HG03108 (cell line): ENCODE data around the gene KANSL2.
"Not testable (repeated sequence)": the region's sequence is repeated elsewhere in the genome, so short reads cannot be mapped to it uniquely, and the experiment has no call there.

ENCODE experiments used
- ATAC-seq: cut with Tn5 transposase; IDR thresholded peaks from one replicate; pipeline ENCODE4 v1.9.1; 2021; ENCODE audit warnings: moderate library complexity; ENCODE audit not compliant: unreplicated experiment

KANSL2 gene

DNA sequence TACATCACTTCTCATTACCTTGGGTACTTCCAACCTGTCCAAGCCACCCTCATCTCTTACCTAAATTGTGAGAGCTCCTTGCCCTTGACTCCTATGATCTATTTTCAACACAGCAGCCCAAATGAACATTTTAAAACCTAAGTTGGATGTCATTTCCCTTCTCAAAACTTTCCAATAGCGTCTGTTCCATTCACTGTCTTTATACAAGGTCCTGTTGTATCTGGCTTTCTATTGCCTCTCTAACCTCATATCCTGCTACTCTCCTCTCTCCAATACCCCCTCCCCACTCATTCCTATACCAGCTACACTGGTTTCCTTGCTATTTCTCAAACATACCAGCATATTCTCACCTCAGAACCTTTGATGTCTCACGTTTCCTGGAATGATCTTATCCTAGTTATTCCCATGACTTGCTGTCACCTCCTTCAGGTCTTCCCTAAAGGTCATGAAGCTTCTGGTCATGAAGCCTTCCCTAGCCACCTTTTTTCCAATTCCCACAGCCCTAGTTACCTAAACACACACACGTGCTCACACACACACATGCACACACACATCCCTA is 4.1 kb upstream of the KANSL2 start:
- ATAC-seq: no peak

- ATAC-seq: no peak
Measured at GRCh38 chr12:48683534-48683933, 1.5 kb upstream of the KANSL2 start.

DNA sequence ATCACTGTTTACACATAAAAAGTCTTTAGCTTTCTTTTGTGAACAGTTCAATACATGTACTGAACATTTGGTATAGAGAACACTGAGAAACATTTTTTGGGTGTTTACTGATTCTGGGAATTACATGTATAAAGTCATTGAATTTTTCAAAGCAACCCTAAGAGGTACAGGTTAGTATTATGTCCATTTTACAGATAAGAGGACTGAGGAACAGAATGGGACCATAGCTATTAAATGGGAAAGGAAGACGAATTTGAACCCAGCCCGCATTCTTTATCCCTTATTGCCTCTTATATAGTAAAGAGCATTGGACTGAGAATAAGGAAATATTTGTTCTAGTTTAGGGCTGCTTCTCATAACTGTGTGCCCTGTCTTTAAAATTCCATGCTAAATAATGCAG is 889 bp upstream of the KANSL2 start:
- no peak for ATAC-seq

DNA sequence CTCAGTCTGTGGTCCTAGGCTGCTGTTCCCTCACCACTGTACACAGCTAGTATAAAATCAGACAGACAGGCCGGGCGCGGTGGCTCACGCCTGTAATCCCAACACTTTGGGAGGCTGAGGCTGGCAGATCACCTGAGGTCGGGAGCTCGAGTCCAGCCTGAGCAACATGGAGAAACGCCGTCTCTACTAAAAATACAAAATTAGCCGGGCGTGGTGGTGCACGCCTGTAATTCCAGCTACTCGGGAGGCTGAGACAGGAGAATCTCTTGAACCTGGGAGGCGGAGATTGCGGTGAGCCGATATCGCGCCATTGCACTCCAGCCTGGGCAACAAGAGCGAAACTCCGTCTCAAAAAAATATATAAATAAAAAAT is 481 bp upstream of the KANSL2 start:
- not testable (repeated sequence) for ATAC-seq

DNA sequence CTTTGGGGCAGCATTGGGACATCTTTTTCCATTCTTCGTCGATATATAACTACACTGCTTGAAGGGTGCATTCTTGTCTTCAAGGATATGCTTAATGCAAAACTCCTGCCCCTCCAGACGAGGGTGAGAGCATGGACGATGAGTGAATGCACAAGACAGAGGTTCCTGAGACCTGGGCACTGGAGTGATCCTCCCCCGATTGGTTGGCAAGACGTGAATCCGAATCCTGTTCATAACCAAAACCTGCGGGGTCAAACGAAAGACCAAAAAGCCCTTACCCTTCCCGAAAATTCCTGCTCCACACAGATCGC is 684 bp downstream of the KANSL2 start:
- ATAC-seq: no peak

GRCh38 chr12:48680861-48681260 is 1.2 kb downstream of the KANSL2 start:
- ATAC-seq: no peak

GRCh38 chr12:48678551-48679185 is 3.4 kb downstream of the KANSL2 start:
- ATAC-seq: no peak

GRCh38 chr12:48671231-48671856 is 10.7 kb downstream of the KANSL2 start:
- no peak for ATAC-seq

GRCh38 chr12:48668996-48669395 is 13.0 kb downstream of the KANSL2 start:
- no peak for ATAC-seq

DNA sequence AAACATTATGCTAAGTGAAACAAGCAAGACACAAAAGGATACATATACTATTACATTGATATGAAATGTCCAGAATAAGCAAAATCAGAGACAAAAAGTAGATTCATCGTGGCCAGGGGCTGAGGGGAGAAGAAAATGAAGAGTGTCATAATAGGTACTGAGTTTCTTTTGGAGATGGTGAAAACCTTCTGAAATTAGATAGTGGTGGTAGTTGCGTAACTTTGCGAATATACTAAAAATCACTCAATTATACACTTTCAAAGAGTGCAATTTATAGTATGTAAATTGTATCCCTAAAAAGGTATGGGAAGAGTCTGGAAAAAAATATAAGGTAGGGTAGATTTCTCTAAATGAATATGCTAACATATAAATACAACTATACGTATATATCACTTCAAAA is 22.2 kb downstream of the KANSL2 start:
- no peak for ATAC-seq

- ATAC-seq: no peak
Measured at GRCh38 chr12:48651681-48652080, 30.4 kb downstream of the KANSL2 start.

GRCh38 chr12:48645354-48645753 is 36.7 kb downstream of the KANSL2 start:
- ATAC-seq: not testable (repeated sequence)

- no peak for ATAC-seq
Measured at GRCh38 chr12:48643011-48643410, 39.0 kb downstream of the KANSL2 start.

DNA sequence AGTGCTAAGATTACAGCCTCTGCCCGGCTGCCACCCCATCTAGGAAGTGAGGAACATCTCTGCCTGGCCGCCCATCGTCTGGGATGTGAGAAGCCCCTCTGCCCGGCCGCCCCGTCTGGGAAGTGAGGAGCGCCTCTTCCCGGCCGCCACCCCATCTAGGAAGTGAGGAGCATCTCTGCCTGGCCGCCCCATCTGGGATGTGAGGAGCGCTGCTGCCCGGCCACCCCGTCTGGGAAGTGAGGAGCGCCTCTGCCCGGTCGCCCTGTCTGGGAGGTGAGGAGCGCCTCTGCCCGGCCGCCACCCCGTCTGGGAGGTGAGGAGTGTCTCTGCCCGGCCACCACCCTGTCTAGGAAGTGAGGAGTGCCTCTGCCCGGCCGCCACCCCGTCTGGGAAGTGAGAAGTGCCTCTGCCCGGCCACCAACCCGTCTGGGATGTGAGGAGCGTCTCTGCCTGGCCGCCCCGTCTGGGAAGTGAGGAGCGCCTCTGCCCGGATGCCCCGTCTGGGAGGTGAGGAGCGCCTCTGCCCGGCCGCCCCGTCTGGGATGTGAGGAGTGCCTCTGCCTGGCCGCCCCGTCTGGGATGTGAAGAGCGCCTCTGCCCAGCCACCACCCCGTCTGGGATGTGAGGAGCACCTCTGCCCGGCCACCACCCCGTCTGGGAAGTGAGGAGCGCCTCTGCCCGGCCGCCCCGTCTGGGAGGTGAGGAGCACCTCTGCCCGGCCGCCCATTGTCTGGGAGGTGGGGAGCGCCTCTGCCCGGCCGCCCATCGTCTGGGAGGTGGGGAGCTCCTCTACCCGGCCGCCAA is 40.1 kb downstream of the KANSL2 start:
- not testable (repeated sequence) for ATAC-seq

DNA sequence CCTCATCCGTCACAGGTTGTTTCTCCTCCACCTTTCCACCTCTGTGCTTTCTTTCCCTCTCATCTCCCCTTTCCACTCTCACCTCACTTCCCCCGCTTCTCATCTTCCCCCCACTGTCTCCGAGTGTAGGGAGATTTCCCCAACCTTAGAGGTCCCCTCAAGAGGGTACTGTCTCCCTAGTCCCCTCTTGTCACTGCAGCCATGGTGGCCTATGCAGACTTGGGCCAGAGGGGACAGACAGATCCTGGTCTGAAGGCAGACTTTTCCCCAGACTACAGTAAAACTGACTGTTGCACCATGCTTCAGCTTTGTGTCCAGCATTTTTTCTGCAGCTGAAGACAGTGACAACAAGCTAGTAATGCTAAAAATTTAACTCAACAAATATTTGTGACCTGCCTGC is 41.2 kb downstream of the KANSL2 start:
- ATAC-seq: no peak

GRCh38 chr12:48640428-48640827 is 41.6 kb downstream of the KANSL2 start:
- no peak for ATAC-seq

DNA sequence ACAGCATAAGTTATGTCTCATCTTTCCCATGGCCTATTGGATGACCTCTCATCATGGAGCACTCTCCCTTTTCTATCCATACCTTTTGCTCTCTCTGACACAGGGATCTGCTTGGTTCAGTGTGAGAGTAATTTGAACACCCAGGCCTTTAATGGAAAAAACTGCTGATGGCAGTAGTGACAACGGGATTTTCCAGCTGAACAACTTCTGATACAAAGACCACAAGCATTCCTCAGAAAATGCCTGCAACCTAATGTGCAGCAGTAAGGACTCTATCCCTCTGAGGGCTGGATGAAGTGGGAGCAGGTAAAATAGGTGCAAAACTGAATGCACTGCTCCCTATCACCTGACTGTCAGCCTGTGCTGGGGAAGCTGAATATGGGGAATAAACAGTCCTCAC is 51.0 kb downstream of the KANSL2 start:
- ATAC-seq: no peak

GRCh38 chr12:48630346-48630745 is 51.7 kb downstream of the KANSL2 start:
- ATAC-seq: no peak

- ATAC-seq: no peak
Measured at GRCh38 chr12:48629541-48629940, 52.5 kb downstream of the KANSL2 start.

GRCh38 chr12:48627556-48627955 is 54.5 kb downstream of the KANSL2 start:
- ATAC-seq: no peak

GRCh38 chr12:48622997-48623396 is 59.0 kb downstream of the KANSL2 start:
- ATAC-seq: not testable (repeated sequence)

- ATAC-seq: no peak
Measured at GRCh38 chr12:48618541-48618940, 63.5 kb downstream of the KANSL2 start.
